ENCODE measurements around the gene IFT122. TPM values are rescaled to one million over a fixed set of nuclear protein-coding genes. Genes with fewer than 3 reads are reported as not detected.

Gene IFT122
- polyA plus RNA-seq, 1 donor = 41.2 TPM

DNA sequence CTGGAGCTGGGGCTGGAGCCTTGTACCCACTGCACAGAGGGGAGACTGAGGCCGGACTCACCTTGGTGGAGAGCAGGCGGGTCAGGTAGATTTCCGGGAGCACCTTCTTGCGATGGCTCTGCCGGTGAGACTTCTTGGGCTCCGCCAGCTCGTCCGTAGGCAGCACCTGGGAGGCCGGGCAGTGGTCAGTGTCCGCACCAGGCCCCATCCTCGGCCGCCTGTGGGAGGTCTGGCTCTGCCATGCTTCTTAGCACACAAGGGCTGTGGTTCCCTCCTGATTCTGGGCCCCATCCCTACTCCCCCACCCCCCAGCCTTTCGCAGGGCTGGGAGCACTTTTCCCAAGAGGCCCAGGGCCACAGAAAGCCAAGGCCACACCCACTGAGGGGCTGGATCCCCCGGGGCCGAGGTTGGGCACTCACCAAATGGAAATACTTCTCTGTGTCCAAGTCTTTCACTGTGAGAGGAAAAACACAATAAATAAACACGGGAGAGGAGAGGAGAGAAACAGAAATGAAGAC lies 120.3 kb downstream of the IFT122 start:
- DNase-seq = no peak

DNA sequence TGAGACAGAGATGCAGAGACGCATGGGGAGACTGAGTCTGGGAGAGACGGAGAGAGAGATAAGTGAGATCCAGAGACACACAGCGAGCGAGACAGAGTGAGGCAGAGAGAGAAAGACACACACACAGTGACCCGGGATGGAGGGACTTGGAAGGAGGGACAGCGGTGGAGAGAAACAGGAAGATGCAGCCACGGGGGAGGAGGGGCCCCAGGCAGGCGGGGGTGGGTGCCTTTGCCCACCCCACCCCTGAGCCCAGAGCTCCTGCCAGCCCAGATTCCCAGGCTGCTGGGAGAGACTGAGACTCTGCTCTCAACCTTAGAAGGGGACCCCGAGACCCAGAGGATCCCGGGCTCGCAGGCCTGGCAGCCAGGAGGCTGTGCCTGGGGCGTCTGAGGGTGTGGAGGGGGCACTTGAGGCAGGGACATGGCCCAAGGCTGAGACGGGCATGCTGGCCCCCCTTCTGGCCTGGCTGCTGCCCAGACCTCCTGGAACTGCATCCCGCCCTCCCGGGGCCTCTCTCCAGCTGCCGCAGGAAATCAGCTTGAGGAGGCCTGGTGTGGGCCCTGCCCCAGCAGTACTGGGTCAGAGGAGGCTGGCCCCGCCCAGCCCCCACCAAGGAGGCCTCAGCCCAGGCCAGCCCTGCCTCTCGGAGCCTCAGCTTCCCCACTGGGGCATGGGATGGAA lies 121.0 kb downstream of the IFT122 start:
- DNase-seq = peak; percentile 79

DNA sequence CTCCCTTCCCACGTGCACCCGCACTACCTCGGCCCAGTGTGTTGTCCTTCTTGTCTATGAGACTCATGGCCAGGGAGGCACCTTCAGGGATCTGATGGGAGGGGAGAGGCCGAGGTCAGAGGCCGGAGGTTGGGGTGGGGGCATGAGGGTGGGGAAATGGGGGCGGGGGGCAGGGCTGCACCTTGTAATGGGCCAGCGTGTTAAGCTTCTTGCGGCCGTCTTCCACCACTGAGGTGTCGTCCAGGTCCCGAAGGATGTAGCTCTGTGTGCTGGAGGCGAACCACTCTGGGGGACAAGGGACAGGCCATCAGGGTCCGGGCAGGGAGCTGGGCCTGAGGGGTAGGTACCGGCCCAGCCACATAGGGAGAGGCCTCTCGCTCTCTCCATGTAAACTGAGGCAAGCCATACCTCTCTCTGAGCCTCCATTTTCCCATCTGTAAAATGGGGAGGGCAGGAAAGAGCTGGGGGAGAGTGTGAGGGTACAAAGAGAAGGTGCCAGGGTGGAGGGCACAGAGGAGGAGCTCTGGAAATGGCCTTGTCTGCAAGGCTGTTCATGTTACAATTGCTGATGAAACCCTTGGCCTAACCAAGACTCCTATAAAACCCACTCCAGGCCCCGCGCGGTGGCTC lies 121.7 kb downstream of the IFT122 start:
- DNase-seq = no peak

DNA sequence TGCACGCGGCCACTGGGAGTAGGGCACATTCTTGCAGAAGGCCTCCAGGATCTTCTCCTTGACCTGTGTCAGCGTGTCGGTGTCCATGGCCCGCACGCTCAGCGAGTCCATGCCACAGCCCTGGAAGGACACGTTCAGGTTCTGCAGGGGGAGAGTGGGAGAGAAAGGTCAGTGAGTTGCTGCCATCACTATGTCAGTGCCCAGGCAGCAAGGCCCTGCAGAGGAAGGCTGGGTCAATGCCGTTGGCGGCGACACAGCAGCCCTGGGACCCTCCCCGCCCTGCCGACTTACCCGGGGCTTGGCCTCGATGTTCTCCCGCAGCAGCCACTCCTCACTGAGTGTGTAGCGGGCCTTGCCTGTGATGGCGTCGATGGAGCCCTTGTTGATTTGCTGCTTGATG lies 122.8 kb downstream of the IFT122 start:
- no peak for DNase-seq

DNA sequence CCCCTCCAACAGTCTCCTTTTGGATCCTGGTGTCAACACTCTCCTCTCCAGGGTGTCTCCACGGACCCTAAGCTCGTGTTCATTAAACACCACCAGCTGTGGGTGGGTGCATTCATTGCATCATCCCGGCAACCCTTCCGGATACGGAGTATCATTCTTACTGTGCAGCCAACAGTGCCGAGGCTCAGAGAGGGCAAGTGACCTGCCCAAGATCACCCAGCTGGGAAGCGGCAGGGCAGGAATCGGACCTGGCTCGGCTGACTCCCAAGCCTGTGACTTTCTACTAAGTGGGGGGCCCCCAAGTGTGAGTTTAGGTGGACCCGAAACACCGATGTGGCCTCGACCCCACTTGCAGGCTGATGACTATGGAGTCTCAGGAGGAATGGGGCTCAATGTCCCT lies 123.3 kb downstream of the IFT122 start:
- no peak for DNase-seq

DNA sequence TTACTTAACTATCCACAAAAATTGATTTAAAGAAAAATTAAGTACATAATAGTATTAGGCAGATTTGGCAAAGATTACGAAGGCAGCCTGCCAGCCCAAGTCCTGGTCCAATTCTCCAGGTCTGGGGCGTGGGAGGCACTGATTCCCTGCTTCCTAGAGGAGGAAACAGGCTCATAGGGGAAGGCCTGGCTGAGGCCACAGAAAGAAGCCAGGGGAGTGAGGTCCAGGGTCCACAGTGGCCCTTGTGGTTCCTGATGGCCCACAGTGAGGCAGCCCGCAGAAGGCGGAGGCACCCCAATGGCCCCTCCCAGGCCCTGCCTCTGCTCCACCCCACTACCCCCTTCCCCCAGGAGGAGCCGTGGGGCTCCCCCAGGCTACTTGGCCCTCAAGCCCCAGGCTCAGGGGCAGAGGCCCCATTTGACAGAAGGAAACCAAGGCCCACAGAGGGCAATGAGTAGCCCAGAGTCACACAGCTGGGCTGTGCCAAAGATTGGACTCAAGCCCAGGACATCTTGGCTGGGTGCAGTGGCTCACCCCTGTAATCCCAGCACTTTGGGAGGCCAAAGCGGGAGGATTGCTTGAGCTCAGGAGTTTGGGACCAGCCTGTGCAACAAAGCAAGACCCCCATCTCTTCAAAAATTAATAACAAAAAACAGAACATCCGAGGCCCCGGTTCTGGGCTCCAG lies 124.0 kb downstream of the IFT122 start:
- no peak for DNase-seq

DNA sequence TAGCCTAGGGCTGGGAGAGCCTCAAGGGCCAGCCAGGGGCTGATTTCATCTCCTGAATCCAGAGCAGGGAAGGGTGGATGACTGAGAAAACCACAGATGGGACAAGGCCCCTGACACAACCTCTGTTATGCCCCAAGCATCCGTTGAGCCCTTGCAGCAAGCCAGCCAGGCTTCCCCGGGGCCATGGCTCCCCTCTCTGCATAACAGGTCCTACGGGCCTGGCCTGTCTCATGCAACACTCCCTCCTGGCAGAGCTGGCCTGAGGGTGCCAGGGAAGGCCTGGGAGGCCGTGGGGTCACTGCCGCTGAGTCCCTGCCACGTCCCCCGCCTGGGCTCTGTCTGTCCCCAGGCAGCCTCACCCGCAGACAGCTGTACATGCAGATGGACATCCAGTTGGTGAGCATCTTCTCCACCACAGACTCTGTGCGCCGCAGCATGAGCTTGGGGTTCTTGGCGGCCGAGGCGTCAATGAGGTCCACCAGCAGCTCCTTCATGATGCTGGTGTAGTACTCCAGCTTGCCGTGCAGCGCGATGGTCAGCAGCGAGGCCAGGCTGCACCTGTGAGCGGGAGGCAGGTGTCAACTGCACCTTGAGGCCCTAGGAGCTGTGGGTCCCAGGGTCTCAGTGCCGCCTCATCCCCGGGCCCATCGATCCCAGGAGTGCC lies 125.1 kb downstream of the IFT122 start:
- no peak for DNase-seq

DNA sequence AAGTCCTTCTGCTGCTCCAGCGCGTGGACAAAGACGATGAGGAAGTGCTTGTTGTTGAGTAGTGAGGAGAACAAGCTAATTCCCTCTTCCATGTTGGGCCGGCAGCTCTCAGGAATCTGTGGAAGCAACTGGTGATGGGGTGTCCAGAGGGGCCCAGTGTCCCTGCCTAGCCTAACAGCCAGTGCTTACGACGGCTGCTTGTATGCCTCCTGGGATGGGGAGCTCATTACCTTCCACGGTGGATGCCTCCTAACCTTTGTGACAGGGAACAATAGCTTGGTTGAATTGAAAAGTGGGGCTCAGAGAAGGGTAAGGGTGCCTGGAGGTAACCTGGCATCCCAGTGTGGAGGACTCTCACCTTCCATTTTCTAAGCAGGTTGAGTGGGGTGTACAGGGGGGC lies 125.9 kb downstream of the IFT122 start:
- DNase-seq = no peak

DNA sequence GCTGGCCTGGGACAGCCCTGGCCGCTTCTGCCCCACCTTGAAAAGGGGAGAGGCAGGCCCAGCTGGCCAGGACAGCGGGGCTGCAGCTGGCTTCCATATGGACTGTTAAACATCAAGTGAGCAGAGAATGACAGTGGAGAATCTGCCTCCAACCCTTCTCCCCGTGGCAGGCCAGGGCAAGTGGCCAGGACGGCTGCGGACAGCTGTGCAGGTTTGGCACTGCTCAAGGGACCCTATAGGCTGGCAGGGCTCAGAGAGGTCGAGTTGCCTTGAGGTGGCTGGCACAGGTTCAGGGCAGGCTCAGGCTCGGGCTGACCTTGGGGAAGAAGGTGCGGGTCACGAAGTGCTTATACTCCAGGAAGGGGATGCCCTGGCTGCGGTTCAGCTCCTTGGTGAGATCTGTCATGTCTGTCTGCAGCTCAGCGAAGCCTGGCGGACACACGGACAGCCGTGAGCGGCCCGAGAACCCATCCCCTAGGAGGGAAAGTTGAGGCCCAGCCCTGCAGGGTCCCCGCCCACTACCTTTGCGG lies 127.2 kb downstream of the IFT122 start:
- DNase-seq = peak; percentile 56

DNA sequence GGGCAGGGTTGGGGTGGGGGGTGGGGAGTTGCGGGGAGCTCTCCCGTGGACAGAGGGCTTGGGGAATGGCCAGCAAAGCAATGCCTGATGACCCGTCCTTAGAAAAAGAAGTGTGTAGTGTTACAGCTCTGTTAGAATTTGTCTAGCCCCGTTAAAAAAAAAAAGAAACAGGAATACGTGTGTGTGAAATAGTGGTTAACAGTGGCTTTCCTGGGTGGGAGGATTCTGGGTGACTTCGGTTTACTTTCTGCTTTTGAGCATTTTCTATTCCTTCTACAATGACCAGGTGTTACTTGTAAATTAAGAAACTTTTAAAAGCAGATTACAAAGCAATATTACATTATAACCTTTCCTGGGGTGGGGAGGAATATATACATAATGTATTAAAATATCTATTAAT lies 127.9 kb downstream of the IFT122 start:
- DNase-seq = no peak

DNA sequence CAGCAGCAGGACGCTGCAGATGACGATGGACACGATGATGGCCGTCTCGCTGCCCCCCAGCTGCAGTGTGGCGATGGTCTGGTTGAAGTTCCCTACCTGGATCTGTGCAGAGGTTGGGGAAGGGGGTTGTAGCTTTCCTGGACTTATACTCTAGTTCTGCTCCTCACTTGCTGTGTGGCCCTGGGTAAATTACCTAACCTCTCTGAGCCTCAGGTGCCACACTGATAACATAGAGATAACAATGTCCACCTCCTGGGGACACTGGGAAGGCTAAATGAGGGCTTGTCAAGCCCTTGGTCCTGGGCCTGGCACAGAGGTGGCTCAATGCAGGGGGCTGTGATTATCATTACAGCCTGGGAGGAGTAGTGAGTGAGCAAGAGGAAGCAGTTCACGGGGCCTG lies 129.8 kb downstream of the IFT122 start:
- DNase-seq = no peak

Other genes starting within 250 kb of the IFT122 start
- 103 TPM for gene COPG1, start 190.6 kb upstream of the IFT122 start, polyA plus RNA-seq (ENCODE audit: insufficient read length)
- 23.5 TPM for gene HMCES, start 161.4 kb upstream of the IFT122 start, polyA plus RNA-seq (ENCODE audit: insufficient read length)
- 0.13 TPM for gene EFCAB12, start 11.6 kb upstream of the IFT122 start, polyA plus RNA-seq (ENCODE audit: insufficient read length)
- 27.1 TPM for gene MBD4, start 276 bp upstream of the IFT122 start, polyA plus RNA-seq (ENCODE audit: insufficient read length)
- 0.10 TPM for gene RHO, start 88.4 kb downstream of the IFT122 start, polyA plus RNA-seq (ENCODE audit: insufficient read length)
- not detected for gene H1-8, start 103.0 kb downstream of the IFT122 start, polyA plus RNA-seq (ENCODE audit: insufficient read length)
- 154 TPM for gene PLXND1, start 166.5 kb downstream of the IFT122 start, polyA plus RNA-seq (ENCODE audit: insufficient read length)